HepG2 (cell line): ENCODE measurements around the gene ISY1. TPM values are rescaled to one million over a fixed set of nuclear protein-coding genes. Genes with fewer than 3 reads are reported as not detected.
"Not testable (repeated sequence)": the region's sequence is repeated elsewhere in the genome, so short reads cannot be mapped to it uniquely, and the experiment has no call there.

Experiments
- ATAC-seq: fragments of 200-7000 bp; cut with Tn5 transposase; 3 replicates; pipeline ENCODE4 v1.9.1; 2020; ENCODE audit warnings: mild to moderate bottlenecking, moderate library complexity
- BruUV-seq: library from RNA; stranded (reverse); fragments of 400-500 nt; replicated peaks from 2 replicates; lab custom pipeline; 2021; lab: Mats Ljungman, UMichigan
- CTCF ChIA-PET: fragments of 300-600 bp; formaldehyde crosslinking; extraction: SDS; loops from one replicate; lab custom pipeline; 2021; ENCODE audit warnings: low total read pairs, inconsistent platforms, low intra/inter-chr PET ratio; lab: Yijun Ruan, JAX
- POLR2A ChIA-PET: fragments of 350-600 bp; sonication (Branson Sonifier 250); formaldehyde crosslinking; loops from one replicate; lab custom pipeline; 2020; ENCODE audit warnings: antibody characterized with exemption, inconsistent platforms; lab: Yijun Ruan, JAX
- DNase-seq: peaks from one replicate; pipeline ENCODE4 v3.0.0-alpha.2; 2015; ENCODE audit warnings: low spot score
- FAIRE-seq: peaks from 3 replicates; lab custom pipeline; 2011; peaks lifted over from hg19 to GRCh38; lab: Jason Lieb, UNC
- H2AFZ ChIP-seq: one replicate; pipeline ENCODE4 v1.6.1; 2011; ENCODE audit warnings: low read length, inconsistent platforms
- H3K27ac ChIP-seq: fragments of 300-600 bp; 3 replicates; pipeline ENCODE4 v1.8.0; 2011; ENCODE audit warnings: mixed run types, mild to moderate bottlenecking, mixed read lengths, low read length, inconsistent platforms; ENCODE audit not compliant: insufficient read depth; ENCODE audit errors: extremely low read length
- H3K27me3 ChIP-seq, 2 experiments: fragments of 200-600 bp in 1 of 2; 2 replicates in 1 of 2; 3 replicates in 1 of 2; pipeline versions ENCODE4 v1.6.0 to v1.8.0; 2011; ENCODE audit warnings: low read length in 2 of 2, mild to moderate bottlenecking in 2 of 2, moderate library complexity in 2 of 2, inconsistent platforms in 1 of 2; ENCODE audit not compliant: insufficient read depth in 2 of 2, control insufficient read depth in 1 of 2
- H3K36me3 ChIP-seq, 2 experiments: fragments of 200-600 bp in 1 of 2; replicated peaks in 1 of 2; 2 replicates in 1 of 2; 3 replicates in 1 of 2; pipeline versions ENCODE4 v1.5.1 to v1.8.0; 2011; ENCODE audit warnings: low read length in 2 of 2, inconsistent platforms in 1 of 2; ENCODE audit not compliant: insufficient read depth in 2 of 2, control insufficient read depth in 1 of 2
- H3K4me1 ChIP-seq: 2 replicates; pipeline ENCODE4 v1.5.1; 2012; ENCODE audit warnings: low read length, inconsistent platforms; ENCODE audit not compliant: insufficient read depth
- H3K4me2 ChIP-seq: 2 replicates; pipeline ENCODE4 v1.6.0; 2011; ENCODE audit warnings: low read depth, low read length, inconsistent platforms
- H3K4me3 ChIP-seq, 3 experiments: fragments of 200-600 bp in 1 of 3; sonication (generic), shearing (Covaris generic) in 1 of 3; replicated peaks in 1 of 3; 2 replicates each; pipeline ENCODE4 v1.5.1; 2011 to 2016; ENCODE audit warnings: low read length in 3 of 3, inconsistent platforms in 2 of 3, low read depth in 2 of 3, mild to moderate bottlenecking in 2 of 3, control low read depth in 1 of 3, mixed read lengths in 1 of 3; ENCODE audit not compliant: insufficient read depth in 1 of 3
- H3K79me2 ChIP-seq: one replicate; pipeline ENCODE4 v1.6.1; 2011; ENCODE audit warnings: low read length, inconsistent platforms; ENCODE audit not compliant: insufficient read depth
- H3K9ac ChIP-seq: 2 replicates; pipeline ENCODE4 v1.6.0; 2011; ENCODE audit warnings: mild to moderate bottlenecking, low read depth, low read length, inconsistent platforms; ENCODE audit not compliant: insufficient read depth
- H3K9me3 ChIP-seq: 2 replicates; pipeline ENCODE4 v1.5.1; 2012; ENCODE audit warnings: mild to moderate bottlenecking, low read length
- H4K20me1 ChIP-seq: 2 replicates; pipeline ENCODE4 v1.6.0; 2011; ENCODE audit warnings: inconsistent platforms, mild to moderate bottlenecking, low read length, moderate library complexity; ENCODE audit not compliant: insufficient read depth
- AGO2 ChIP-seq: fragments of 200-400 bp; formaldehyde crosslinking; optimal IDR thresholded peaks from 2 replicates; pipeline ENCODE3; 2017; ENCODE audit warnings: mild to moderate bottlenecking, low read depth, low read length, moderate library complexity
- POLR2AphosphoS5 ChIP-seq: IDR thresholded peaks from 2 replicates; pipeline ENCODE4 v1.6.1; 2012; ENCODE audit warnings: low read depth, low read length
- RAD51 ChIP-seq: fragments of 450-650 bp; IDR thresholded peaks from 2 replicates; pipeline ENCODE4 v1.6.1; 2016; ENCODE audit warnings: borderline replicate concordance
- RBM22 ChIP-seq: fragments of 200-400 bp; formaldehyde crosslinking; optimal IDR thresholded peaks from 2 replicates; pipeline ENCODE3; 2017; ENCODE audit warnings: mild to moderate bottlenecking, low read length, moderate library complexity
- ZKSCAN1 ChIP-seq: fragments of 150-350 bp; IDR thresholded peaks from 2 replicates; pipeline ENCODE4 v1.6.1; 2014; ENCODE audit warnings: low read length
- WGBS: methylation state at CpG from one replicate; pipeline ENCODE4 v1.1.6; 2017; ENCODE audit warnings: low lambda C conversion rate; 5-methylcytosine and 5-hydroxymethylcytosine counted together
- in situ Hi-C: cut with HindIII; loops from 2 replicates; pipeline ENCODE4 v1.10.0; 2017; ENCODE audit warnings: low pct_unique_long_range_greater_than_20kb; ENCODE audit not compliant: extremely low pct_ligation_motif_present
- intact Hi-C: fragments of 100-400 bp; cut with micrococcal nuclease; formaldehyde crosslinking; loops from one replicate; pipeline ENCODE4 v1.10.0; 2022; ENCODE audit not compliant: unreplicated experiment
- polyA plus RNA-seq, 8 experiments: library from polyadenylated mRNA; depleted of rRNA in 3 of 8; stranded (reverse) in 7 of 8; unstranded in 1 of 8; fragments of >200 nt; fragmentation: Illumina TruSeq in 4 of 8; extraction: Trizol in 4 of 8; gene quantifications; 2 replicates each; pipeline versions ENCODE4 v1.2.1 to v1.2.3, GENCODE V29; 2011 to 2016; ENCODE audit warnings: low read depth in 4 of 8, missing spikeins in 1 of 8, mixed read lengths in 1 of 8; ENCODE audit not compliant: insufficient read depth in 1 of 8
- total RNA-seq, 5 experiments: library from RNA; depleted of rRNA; stranded (reverse); fragments of >200 nt; fragmentation: Illumina TruSeq; extraction: Trizol; gene quantifications; 2 replicates each; pipeline ENCODE4 v1.2.3, GENCODE V29; 2016; ENCODE audit warnings: low read depth in 1 of 5

Gene ISY1
- total and polyA plus RNA-seq, 2 of the 13 experiments (the other 11 are each of a cell fraction or from before 2014, with no cell fraction given) = 21.0 to 39.1 TPM

DNA sequence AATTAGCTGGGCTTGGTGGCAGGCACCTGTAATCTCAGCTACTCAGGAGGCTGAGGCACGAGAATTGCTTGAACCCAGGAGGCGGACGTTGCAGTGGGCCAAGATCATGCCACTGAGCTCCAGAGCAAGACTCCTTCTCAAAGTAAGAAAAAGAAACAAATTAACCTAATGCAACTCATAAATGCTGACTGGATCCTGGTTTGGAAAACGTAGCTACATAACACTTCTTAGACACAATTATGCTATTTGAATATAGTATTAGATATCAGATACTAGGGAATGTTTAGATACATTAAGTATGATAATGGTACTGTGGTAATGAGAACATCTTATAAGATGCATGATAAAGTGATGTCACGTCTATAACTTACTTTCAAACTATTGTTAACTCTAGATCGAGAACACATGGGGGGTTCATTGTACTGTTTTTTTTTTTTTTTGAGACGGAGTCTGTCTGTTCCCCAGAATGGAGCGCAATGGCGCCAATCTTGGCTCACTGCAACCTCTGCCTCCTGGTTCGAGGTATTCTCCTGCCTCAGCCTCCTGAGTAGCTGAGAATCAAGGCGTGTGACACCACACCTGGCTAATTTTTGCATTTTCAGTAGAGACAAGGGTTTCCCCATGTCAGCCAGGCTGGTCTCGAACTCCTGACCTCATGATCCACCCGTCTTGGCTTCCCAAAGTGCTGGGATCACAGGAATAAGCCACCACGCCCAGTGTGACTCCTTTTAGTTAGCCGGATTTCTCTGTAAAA lies 5.9 kb upstream of the ISY1 start:
- H4K20me1 ChIP-seq = peaks cover 10% of the 10 kb centered on the region
- H3K4me1 ChIP-seq = peaks cover 15% of the 10 kb centered on the region
- ChIA-PET CTCF (no interaction called here), POLR2A (interaction anchor here (1.9 kb wide), 1 partner anchor 82 kb away, joined by 4 read pairs; the partner anchor contains the start of gene COPG1)
- no TSS peak for BruUV-seq
- intact Hi-C loops = no loop called here
- FAIRE-seq = no peak
- no peak overlapping the region for H3K4me2 ChIP-seq
- H3K27ac ChIP-seq = no peak overlapping the region
- no peak overlapping the region for H3K9ac ChIP-seq
- H3K36me3 ChIP-seq = peaks cover 11 to 48% of the 10 kb centered on the region in 2 experiments
- no peak for DNase-seq
- H3K27me3 ChIP-seq = no peaks in the 10 kb centered on the region
- no peak for ATAC-seq
- peak; percentile 24 for TF ChIP-seq POLR2AphosphoS5
- no peak for TF ChIP-seq ZKSCAN1
- no peak for TF ChIP-seq RAD51
- TF ChIP-seq RBM22 = peak; percentile 46
- no peak overlapping the region for H3K4me3 ChIP-seq
- H3K9me3 ChIP-seq = no peaks in the 10 kb centered on the region
- WGBS = 97% methylated on average over 15 of the region's 15 CpGs
- in situ Hi-C loops = no loop called here
- peaks cover 13% of the 10 kb centered on the region for H3K79me2 ChIP-seq
- no peak overlapping the region for H2AFZ ChIP-seq

DNA sequence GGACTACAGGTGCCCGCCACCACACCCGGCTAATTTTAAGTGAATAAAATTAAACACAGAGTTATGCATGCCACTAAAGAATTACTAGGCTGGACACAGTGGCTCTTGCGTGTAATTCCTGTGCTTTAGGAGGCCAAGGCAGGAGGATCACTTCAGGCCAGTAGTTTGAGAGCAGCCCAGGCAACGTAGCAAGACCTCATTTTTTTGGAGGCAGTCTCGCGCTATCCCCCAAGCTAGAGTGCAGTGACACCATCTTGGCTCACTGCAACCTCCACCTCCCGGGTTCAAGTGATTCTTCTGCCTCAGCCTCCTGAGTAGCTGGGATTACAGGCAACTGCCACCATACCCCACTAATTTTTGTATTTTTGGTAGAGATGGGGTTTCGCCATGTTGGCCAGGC lies 4.7 kb upstream of the ISY1 start:
- ATAC-seq, BruUV-seq, CTCF ChIA-PET, H3K4me2 ChIP-seq, in situ Hi-C loops, H3K27ac ChIP-seq, H3K79me2 ChIP-seq, intact Hi-C loops, DNase-seq, FAIRE-seq, H3K4me3 ChIP-seq, H3K9ac ChIP-seq, H3K9me3 ChIP-seq: not testable (repeated sequence)
- Histone ChIP-seq H3K4me1 (peaks cover 15% of the 10 kb centered on the region), H3K36me3 (peaks cover 6 to 37% of the 10 kb centered on the region in 2 experiments; a peak in 4 of 5 replicates)
- TF ChIP-seq RBM22 = peak; percentile 92
- TF ChIP-seq AGO2 = peak; percentile 68
- TF ChIP-seq, all 625 proteins: peak for 2; not testable (repeated sequence) for 623
- 98% methylated on average over 5 of the region's 8 CpGs for WGBS
- H4K20me1 ChIP-seq, H3K27me3 ChIP-seq, H2AFZ ChIP-seq: not testable (repeated sequence)
- POLR2A ChIA-PET = interaction anchor here (1.9 kb wide), 1 partner anchor 84 kb away, joined by 4 read pairs; the partner anchor contains the start of gene COPG1
